Body of pancreas (tissue), 4 donors: Measurements from ENCODE around the gene THSD4. TPM values are rescaled to one million over a fixed set of nuclear protein-coding genes. Genes with fewer than 3 reads are reported as not detected.
"Not testable (repeated sequence)": the region's sequence is repeated elsewhere in the genome, so short reads cannot be mapped to it uniquely, and the experiment has no call there.

Experiments
- ATAC-seq: fragments of 150-250 bp; one replicate; pipeline ENCODE4 v1.9.1; 2016
- DNase-seq, 4 donors: peaks; one replicate each; pipeline ENCODE4 v3.0.0-alpha.2; 2019
- H3K27ac ChIP-seq, 4 donors: fragments of 200-600 bp; sonication (generic); 1 replicate in 3 of 4; 2 replicates in 1 of 4; pipeline versions ENCODE4 v1.5.1 to v1.6.1; 2016 to 2019; ENCODE audit warnings: mild to moderate bottlenecking in 1 of 4, mixed read lengths in 1 of 4, moderate library complexity in 1 of 4
- H3K27me3 ChIP-seq, 2 donors: fragments of 200-600 bp; sonication (generic); one replicate each; pipeline ENCODE4 v1.6.0; 2016; ENCODE audit warnings: mild to moderate bottlenecking in 1 of 2
- H3K36me3 ChIP-seq, 2 donors: fragments of 200-600 bp; sonication (generic); replicated peaks in 1 of 2; 2 replicates each; pipeline ENCODE4 v1.5.1; 2016; ENCODE audit warnings: low read depth in 2 of 2; ENCODE audit not compliant: insufficient read depth in 1 of 2
- H3K4me1 ChIP-seq: fragments of 200-600 bp; sonication (generic); one replicate; pipeline ENCODE4 v1.6.0; 2016
- H3K4me3 ChIP-seq, 2 donors: fragments of 200-600 bp; sonication (generic); 1 replicate in 1 of 2; 2 replicates in 1 of 2; pipeline ENCODE4 v1.5.1; 2016 to 2019
- H3K9me3 ChIP-seq, 3 donors: fragments of 200-600 bp; sonication (generic); 1 replicate in 2 of 3; 2 replicates in 1 of 3; pipeline ENCODE4 v1.5.1; 2016
- CTCF ChIP-seq, 7 experiments: fragments of 450-650 bp in 4 of 7; fragments of 200-600 bp in 3 of 7; sonication (generic) in 3 of 7; IDR thresholded peaks; one replicate each; pipeline ENCODE4 v1.5.1; 2016 to 2019; ENCODE audit warnings: antibody characterized with exemption in 7 of 7
- POLR2A ChIP-seq, 3 donors: fragments of 450-650 bp; IDR thresholded peaks; one replicate each; pipeline ENCODE4 v1.6.1; 2016; ENCODE audit warnings: antibody characterized with exemption in 3 of 3, mild to moderate bottlenecking in 2 of 3
- WGBS, 2 donors: methylation state at CpG; one replicate each; pipeline ENCODE4 v1.1.5; 2017; 5-methylcytosine and 5-hydroxymethylcytosine counted together
- intact Hi-C: fragments of 100-400 bp; cut with DNase I; formaldehyde crosslinking; loops from one replicate; pipeline ENCODE4 v1.15.1; 2023
- total RNA-seq, 2 donors: library from RNA; depleted of rRNA; stranded (reverse); fragments of >200 nt; gene quantifications; one replicate each; pipeline ENCODE4 v1.1.0, GENCODE V29; 2016

THSD4 gene
- total RNA-seq, 2 donors from 2014 or later, result 12.9 to 16.1 TPM

DNA sequence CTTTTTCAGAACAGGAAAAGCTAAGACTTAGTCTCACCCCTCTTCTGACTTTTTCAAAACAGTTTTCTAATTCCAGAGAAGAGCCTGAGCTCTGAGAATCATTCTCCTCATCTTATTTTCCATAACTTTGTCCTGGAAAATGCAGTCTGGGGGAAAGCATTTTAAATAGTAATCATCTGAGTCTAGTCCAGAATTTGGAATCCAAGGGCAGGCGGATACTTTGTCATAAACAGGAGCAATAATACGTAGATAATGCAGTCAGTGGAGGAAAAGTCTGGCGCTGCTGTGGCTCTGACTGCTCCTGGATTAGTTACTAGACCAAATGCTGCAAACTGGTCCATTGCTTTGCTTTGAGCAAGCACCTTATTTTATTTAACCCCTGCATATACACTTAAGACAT is 285.0 kb downstream of the THSD4 start:
- no peak overlapping the region for H3K27ac ChIP-seq
- ATAC-seq, result no peak

DNA sequence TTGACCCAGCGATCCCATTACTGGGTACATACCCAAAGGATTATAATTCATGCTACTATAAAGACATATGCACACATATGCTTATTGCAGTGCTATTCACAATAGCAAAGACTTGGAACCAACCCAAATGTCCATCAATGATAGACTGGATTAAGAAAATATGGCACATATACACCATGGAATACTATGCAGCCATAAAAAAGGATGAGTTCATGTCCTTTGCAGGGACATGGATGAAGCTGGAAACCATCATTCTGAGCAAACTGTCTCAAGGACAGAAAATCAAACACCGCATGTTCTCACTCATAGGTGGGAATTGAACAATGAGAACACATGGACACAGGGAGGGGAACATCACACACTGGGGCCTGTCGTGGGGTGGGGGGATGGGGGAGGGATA is 286.5 kb downstream of the THSD4 start:
- WGBS, 2 donors, result 91 to 92% methylated on average over 3 of the region's 3 CpGs
- H3K9me3 ChIP-seq, ATAC-seq, H3K4me3 ChIP-seq, DNase-seq, H3K4me1 ChIP-seq, H3K36me3 ChIP-seq, intact Hi-C loops, H3K27me3 ChIP-seq, H3K27ac ChIP-seq: not testable (repeated sequence)

More for the DNA sequence above, 285.0 kb downstream of the THSD4 start:
- Histone ChIP-seq H3K4me3 (no peak overlapping the region), H3K4me1 (no peaks in the 10 kb centered on the region), H3K27me3 (no peaks in the 10 kb centered on the region), H3K36me3 (no peaks in the 10 kb centered on the region), H3K9me3 (no peaks in the 10 kb centered on the region)
- WGBS, 2 donors, result 69 to 77% methylated on average over 3 of the region's 3 CpGs
- intact Hi-C loops, result no loop called here
- DNase-seq, result no peak
- no peak for TF ChIP-seq CTCF (IDR thresholded peaks at IDR 0.05)
- TF ChIP-seq POLR2A (IDR thresholded peaks at IDR 0.05), result no peak

DNA sequence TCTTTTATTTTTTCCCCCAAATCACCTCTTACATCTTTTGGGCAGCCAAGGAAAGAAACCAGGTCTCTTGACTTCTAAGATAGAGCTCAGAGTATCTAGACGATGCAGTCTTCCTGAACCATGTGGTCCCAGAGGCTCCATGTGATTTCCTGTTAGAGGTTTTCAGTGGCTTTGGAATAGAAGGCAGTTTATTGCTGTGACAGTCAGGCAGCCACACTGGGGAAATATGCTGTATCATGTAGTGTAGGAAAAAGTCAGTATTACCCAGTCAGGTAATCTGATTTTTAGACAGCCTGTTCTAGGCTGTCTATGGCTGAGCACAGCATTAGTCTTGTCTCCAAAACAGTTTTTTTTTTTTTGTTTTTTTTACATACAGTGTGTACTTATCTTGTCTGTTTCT is 294.3 kb downstream of the THSD4 start:
- WGBS, 2 donors, result 40 to 64% methylated on average over 1 of the region's 1 CpG
- no peak overlapping the region for H3K27ac ChIP-seq
- H3K9me3 ChIP-seq, result no peaks in the 10 kb centered on the region
- ATAC-seq (no peak), DNase-seq (no peak)
- H3K4me1 ChIP-seq, result peaks cover 9% of the 10 kb centered on the region
- TF ChIP-seq POLR2A (IDR thresholded peaks at IDR 0.05) (no peak), CTCF (IDR thresholded peaks at IDR 0.05) (no peak)
- intact Hi-C loops, result no loop called here
- no peaks in the 10 kb centered on the region for H3K27me3 ChIP-seq
- H3K4me3 ChIP-seq, result no peak overlapping the region
- H3K36me3 ChIP-seq, result no peaks in the 10 kb centered on the region

- DNase-seq (no peak), ATAC-seq (no peak)
- no peaks in the 10 kb centered on the region for H3K36me3 ChIP-seq
- intact Hi-C loops, result no loop called here
- no peaks in the 10 kb centered on the region for H3K9me3 ChIP-seq
- peaks cover 9% of the 10 kb centered on the region for H3K4me1 ChIP-seq
- TF ChIP-seq POLR2A (IDR thresholded peaks at IDR 0.05), result no peak
- TF ChIP-seq CTCF (IDR thresholded peaks at IDR 0.05), result no peak
- no peak overlapping the region for H3K27ac ChIP-seq
- no peak overlapping the region for H3K4me3 ChIP-seq
- no peaks in the 10 kb centered on the region for H3K27me3 ChIP-seq
- WGBS, 2 donors, result 82% methylated on average over 6 of the region's 6 CpGs
These were observed 295.1 kb downstream of the THSD4 start for GRCh38 chr15:71410347-71410746.

- Histone ChIP-seq H3K4me1 (peaks cover 9% of the 10 kb centered on the region), H3K9me3 (no peaks in the 10 kb centered on the region), H3K27me3 (no peaks in the 10 kb centered on the region), H3K27ac (peak overlapping the region in 2 of 4 donors; percentile 10 to 48), H3K4me3 (no peak overlapping the region), H3K36me3 (no peaks in the 10 kb centered on the region)
- DNase-seq (peak in 2 of 4 donors; percentile 19 to 27), ATAC-seq (peak; percentile 42)
- intact Hi-C loops, result no loop called here
- TF ChIP-seq POLR2A (IDR thresholded peaks at IDR 0.05) (no peak), CTCF (IDR thresholded peaks at IDR 0.05) (peak in 2 of 7 experiments; percentile 15 to 39)
- 58 to 61% methylated on average over 16 of the region's 16 CpGs for WGBS, 2 donors
These were observed 296.5 kb downstream of the THSD4 start for GRCh38 chr15:71411538-71412482.
